Measurements from ENCODE around the gene SLC49A4. TPM values are rescaled to one million over a fixed set of nuclear protein-coding genes. Genes with fewer than 3 reads are reported as not detected.
A peak's percentile ranks its signal among the peaks of the same experiment; 100 is the strongest.

SLC49A4 gene
- total RNA-seq, 1 donor from 2014 or later, result 17.5 TPM

- no peak for TF ChIP-seq CTCF (IDR thresholded peaks at IDR 0.05; ENCODE audit: unreplicated experiment)
- no peak for DNase-seq (ENCODE audit: low spot score, unreplicated experiment)
- Mint-ChIP-seq H3K4me1 (ENCODE audit: low read depth) (no peaks in the 10 kb centered on the region), H3K9me3 (ENCODE audit: low read depth) (no peaks in the 10 kb centered on the region), H3K27me3 (peaks cover 18% of the 10 kb centered on the region), H3K4me3 (ENCODE audit: low read depth) (no peak overlapping the region), H3K27ac (no peak overlapping the region), H3K36me3 (ENCODE audit: insufficient read depth) (no peaks in the 10 kb centered on the region)
Observed at GRCh38 chr3:122918576-122919290, 123.9 kb downstream of the SLC49A4 start.

DNA sequence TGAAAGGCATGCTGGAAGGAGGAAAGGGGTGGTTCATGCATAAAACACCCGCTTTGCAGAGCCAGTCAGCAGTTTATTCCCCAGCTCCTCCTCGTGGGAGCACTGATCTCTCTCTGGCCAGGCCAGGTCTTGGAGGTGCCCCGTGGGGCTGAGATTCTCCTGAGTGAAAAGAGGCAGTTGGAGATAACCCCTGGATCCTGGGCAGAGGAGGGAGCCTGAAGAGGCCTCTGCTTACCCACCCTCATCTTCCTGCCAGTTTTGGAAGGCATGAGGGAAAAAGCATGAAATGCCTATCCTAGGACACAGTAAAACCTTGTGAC lies 124.4 kb downstream of the SLC49A4 start:
- no peak for DNase-seq (ENCODE audit: low spot score, unreplicated experiment)
- no peak overlapping the region for H3K4me3 Mint-ChIP-seq (ENCODE audit: low read depth)

GRCh38 chr3:122920986-122921385 lies 126.1 kb downstream of the SLC49A4 start:
- no peak overlapping the region for H3K4me3 Mint-ChIP-seq (ENCODE audit: low read depth)
- no peaks in the 10 kb centered on the region for H3K9me3 Mint-ChIP-seq (ENCODE audit: low read depth)
- DNase-seq (ENCODE audit: low spot score, unreplicated experiment), result no peak
- H3K36me3 Mint-ChIP-seq (ENCODE audit: insufficient read depth), result no peaks in the 10 kb centered on the region
- TF ChIP-seq CTCF (IDR thresholded peaks at IDR 0.05; ENCODE audit: unreplicated experiment), result no peak
- H3K27ac Mint-ChIP-seq, result no peak overlapping the region
- H3K27me3 Mint-ChIP-seq, result peaks cover 18% of the 10 kb centered on the region
- H3K4me1 Mint-ChIP-seq (ENCODE audit: low read depth), result no peaks in the 10 kb centered on the region

More for the DNA sequence above, 124.4 kb downstream of the SLC49A4 start:
- no peaks in the 10 kb centered on the region for H3K36me3 Mint-ChIP-seq (ENCODE audit: insufficient read depth)
- no peak for TF ChIP-seq CTCF (IDR thresholded peaks at IDR 0.05; ENCODE audit: unreplicated experiment)
- H3K4me1 Mint-ChIP-seq (ENCODE audit: low read depth), result no peaks in the 10 kb centered on the region
- peaks cover 18% of the 10 kb centered on the region for H3K27me3 Mint-ChIP-seq
- H3K9me3 Mint-ChIP-seq (ENCODE audit: low read depth), result no peaks in the 10 kb centered on the region
- H3K27ac Mint-ChIP-seq, result no peak overlapping the region

DNA sequence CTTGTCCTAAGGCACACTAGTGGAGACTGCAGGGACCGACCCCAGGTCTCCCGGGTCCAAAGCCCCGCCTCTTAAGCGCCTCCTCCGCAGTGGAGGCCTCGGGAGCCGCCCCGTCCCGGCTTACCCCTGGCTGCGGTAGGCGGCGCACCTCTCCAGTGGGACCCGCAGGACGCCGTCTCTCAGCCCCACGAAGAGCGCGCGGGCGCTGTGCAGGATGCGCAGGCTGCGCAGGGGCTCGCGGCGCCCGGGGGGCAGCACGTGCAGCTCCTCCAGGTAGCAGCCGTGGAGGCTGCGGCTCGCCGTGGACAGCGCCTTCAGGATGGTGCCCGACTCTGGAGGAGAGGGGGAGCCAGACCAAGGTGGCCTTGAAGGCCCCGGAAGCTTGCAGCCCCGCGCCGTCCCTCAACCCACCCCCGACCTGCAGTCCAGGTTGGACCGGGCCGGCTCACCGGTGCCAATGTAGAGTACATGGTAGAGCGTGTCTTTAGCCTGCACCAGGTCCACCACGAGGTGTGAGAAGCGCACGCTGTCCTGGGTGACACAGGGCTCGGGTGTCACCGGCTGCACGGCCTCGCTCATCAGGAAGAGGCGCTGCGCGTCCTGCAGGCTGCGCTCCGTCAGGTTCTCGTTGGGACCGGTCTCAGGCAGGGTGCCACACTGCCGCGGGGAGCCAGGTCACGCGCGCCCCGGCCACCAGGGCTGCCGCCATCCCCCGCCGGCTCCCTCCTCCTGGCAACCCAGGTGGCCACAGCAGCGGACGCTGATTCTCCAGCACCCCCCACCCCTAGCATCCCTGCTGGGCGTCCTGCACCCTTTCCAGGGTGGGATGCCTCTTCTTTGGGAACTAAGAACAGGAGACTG lies 127.2 kb downstream of the SLC49A4 start:
- Mint-ChIP-seq H3K9me3 (ENCODE audit: low read depth) (no peaks in the 10 kb centered on the region), H3K27ac (no peak overlapping the region), H3K27me3 (peaks cover 17% of the 10 kb centered on the region), H3K36me3 (ENCODE audit: insufficient read depth) (no peaks in the 10 kb centered on the region), H3K4me3 (ENCODE audit: low read depth) (no peak overlapping the region), H3K4me1 (ENCODE audit: low read depth) (no peaks in the 10 kb centered on the region)
- DNase-seq (ENCODE audit: low spot score, unreplicated experiment), result peak; percentile 35
- TF ChIP-seq CTCF (IDR thresholded peaks at IDR 0.05; ENCODE audit: unreplicated experiment), result peak; percentile 51

- Mint-ChIP-seq H3K4me1 (ENCODE audit: low read depth) (no peaks in the 10 kb centered on the region), H3K4me3 (ENCODE audit: low read depth) (no peak overlapping the region), H3K9me3 (ENCODE audit: low read depth) (no peaks in the 10 kb centered on the region), H3K27me3 (peaks cover 19% of the 10 kb centered on the region), H3K27ac (no peak overlapping the region), H3K36me3 (ENCODE audit: insufficient read depth) (no peaks in the 10 kb centered on the region)
- TF ChIP-seq CTCF (IDR thresholded peaks at IDR 0.05; ENCODE audit: unreplicated experiment), result no peak
- DNase-seq (ENCODE audit: low spot score, unreplicated experiment), result no peak
Observed at GRCh38 chr3:122923611-122924010, 128.7 kb downstream of the SLC49A4 start.
